GM18511 (cell line): ENCODE data around the gene TMEM200B.
"Not testable (repeated sequence)": the region's sequence is repeated elsewhere in the genome, so short reads cannot be mapped to it uniquely, and the experiment has no call there.

Experiments
- ATAC-seq: cut with Tn5 transposase; IDR thresholded peaks from one replicate; pipeline ENCODE4 v1.9.1; 2021; ENCODE audit warnings: mild to moderate bottlenecking, moderate library complexity; ENCODE audit not compliant: unreplicated experiment

TMEM200B gene

GRCh38 chr1:29134695-29135028 lies 11.0 kb upstream of the TMEM200B start:
- no peak for ATAC-seq

- ATAC-seq = no peak
These were observed 10.4 kb upstream of the TMEM200B start for GRCh38 chr1:29133861-29134694.

- ATAC-seq = not testable (repeated sequence)
These were observed 7.4 kb upstream of the TMEM200B start for GRCh38 chr1:29131056-29131455.

- no peak for ATAC-seq
These were observed 6.2 kb upstream of the TMEM200B start for GRCh38 chr1:29129916-29130315.

- no peak for ATAC-seq
These were observed 5.0 kb upstream of the TMEM200B start for GRCh38 chr1:29128739-29129138.

- ATAC-seq = no peak
These were observed 2.5 kb upstream of the TMEM200B start for GRCh38 chr1:29126198-29126597.

- no peak for ATAC-seq
These were observed 2.1 kb upstream of the TMEM200B start for GRCh38 chr1:29125788-29126187.

- no peak for ATAC-seq
These were observed 1.5 kb upstream of the TMEM200B start for GRCh38 chr1:29125237-29125641.

GRCh38 chr1:29124366-29125236 lies 898 bp upstream of the TMEM200B start:
- no peak for ATAC-seq

GRCh38 chr1:29123053-29123886 lies 433 bp downstream of the TMEM200B start:
- no peak for ATAC-seq

GRCh38 chr1:29122682-29123052 lies 1.0 kb downstream of the TMEM200B start:
- no peak for ATAC-seq

- ATAC-seq = no peak
These were observed 1.6 kb downstream of the TMEM200B start for GRCh38 chr1:29121936-29122681.

GRCh38 chr1:29121516-29121935 lies 2.2 kb downstream of the TMEM200B start:
- ATAC-seq = no peak

GRCh38 chr1:29120947-29121485 lies 2.7 kb downstream of the TMEM200B start:
- ATAC-seq = no peak

- no peak for ATAC-seq
These were observed 3.3 kb downstream of the TMEM200B start for GRCh38 chr1:29120367-29120766.

- ATAC-seq = no peak
These were observed 4.4 kb downstream of the TMEM200B start for GRCh38 chr1:29119121-29119929.

- no peak for ATAC-seq
These were observed 6.3 kb downstream of the TMEM200B start for GRCh38 chr1:29117381-29117780.

- no peak for ATAC-seq
These were observed 9.0 kb downstream of the TMEM200B start for GRCh38 chr1:29114654-29115053.

- no peak for ATAC-seq
These were observed 10.1 kb downstream of the TMEM200B start for GRCh38 chr1:29113413-29114117.
